CD8-positive, alpha-beta memory T cell (primary cell): ENCODE measurements around the gene PAGR1. TPM values are rescaled to one million over a fixed set of nuclear protein-coding genes. Genes with fewer than 3 reads are reported as not detected.

Experiments used
- CTCF ChIA-PET: fragments of 350-600 bp; sonication (Branson Sonifier 250); formaldehyde crosslinking; loops from one replicate; lab custom pipeline; 2021; ENCODE audit warnings: antibody characterized with exemption; lab: Charles Lee
- POLR2A ChIA-PET: fragments of 350-600 bp; sonication (Branson Sonifier 250); formaldehyde crosslinking; loops from one replicate; lab custom pipeline; 2021; ENCODE audit warnings: antibody characterized with exemption; lab: Charles Lee
- DNase-seq, 5 donors: peaks; one replicate each; pipeline versions ENCODE4 v3.0.0 to v3.0.0-alpha.2; 2020 to 2022; ENCODE audit warnings: mixed read lengths in 1 of 5
- H3K27ac ChIP-seq: one replicate; pipeline ENCODE4 v1.7.0; 2013; ENCODE audit warnings: low read depth, mild to moderate bottlenecking, low read length, moderate library complexity
- H3K27me3 ChIP-seq: 2 replicates; pipeline ENCODE4 v1.7.0; 2013; ENCODE audit warnings: low read length, mild to moderate bottlenecking; ENCODE audit not compliant: insufficient read depth, poor library complexity, severe bottlenecking
- H3K36me3 ChIP-seq: 2 replicates; pipeline ENCODE4 v1.7.0; 2013; ENCODE audit warnings: mild to moderate bottlenecking, low read length, moderate library complexity; ENCODE audit not compliant: insufficient read depth
- H3K4me1 ChIP-seq: 2 replicates; pipeline ENCODE4 v1.7.0; 2013; ENCODE audit warnings: mild to moderate bottlenecking, low read length, moderate library complexity; ENCODE audit not compliant: insufficient read depth
- H3K4me3 ChIP-seq: 2 replicates; pipeline ENCODE4 v1.7.0; 2013; ENCODE audit warnings: mild to moderate bottlenecking, low read length
- H3K9me3 ChIP-seq: 2 replicates; pipeline ENCODE4 v1.7.0; 2013; ENCODE audit warnings: mild to moderate bottlenecking, low read length
- H3K27ac Mint-ChIP-seq, 8 donors: one replicate each; pipeline ENCODE4 v1.8.0; 2020 to 2021; ENCODE audit warnings: mixed read lengths in 8 of 8, mild to moderate bottlenecking in 6 of 8, inconsistent platforms in 3 of 8, moderate library complexity in 3 of 8
- H3K27me3 Mint-ChIP-seq, 2 donors: one replicate each; pipeline ENCODE4 v1.8.0; 2020 to 2021; ENCODE audit warnings: mixed read lengths in 2 of 2, mild to moderate bottlenecking in 1 of 2, moderate library complexity in 1 of 2
- H3K36me3 Mint-ChIP-seq, 3 donors: one replicate each; pipeline ENCODE4 v1.8.0; 2020 to 2021; ENCODE audit warnings: mixed read lengths in 3 of 3, inconsistent platforms in 1 of 3, mild to moderate bottlenecking in 1 of 3
- H3K4me1 Mint-ChIP-seq, 3 donors: one replicate each; pipeline ENCODE4 v1.8.0; 2020 to 2021; ENCODE audit warnings: mixed read lengths in 3 of 3, inconsistent platforms in 1 of 3, mild to moderate bottlenecking in 1 of 3
- H3K4me3 Mint-ChIP-seq, 7 donors: one replicate each; pipeline ENCODE4 v1.8.0; 2020 to 2021; ENCODE audit warnings: mixed read lengths in 7 of 7, mild to moderate bottlenecking in 6 of 7, moderate library complexity in 4 of 7, inconsistent platforms in 2 of 7
- H3K9me3 Mint-ChIP-seq, 5 donors: one replicate each; pipeline ENCODE4 v1.8.0; 2020 to 2022; ENCODE audit warnings: mixed read lengths in 5 of 5, mild to moderate bottlenecking in 3 of 5, moderate library complexity in 2 of 5, inconsistent platforms in 1 of 5
- polyA plus RNA-seq: library from polyadenylated mRNA; unstranded; fragments of 300-500 nt; fragmentation: Illumina TruSeq; gene quantifications from one replicate; pipeline ENCODE4 v1.2.3, GENCODE V29; 2021
- total RNA-seq, 2 experiments: library from RNA; stranded (reverse); gene quantifications; one replicate each; pipeline ENCODE4 v1.2.3, GENCODE V29; 2021

Gene PAGR1
- total and polyA plus RNA-seq, 3 experiments from 2014 or later = 41.9 to 53.1 (median 44.3) TPM

DNA sequence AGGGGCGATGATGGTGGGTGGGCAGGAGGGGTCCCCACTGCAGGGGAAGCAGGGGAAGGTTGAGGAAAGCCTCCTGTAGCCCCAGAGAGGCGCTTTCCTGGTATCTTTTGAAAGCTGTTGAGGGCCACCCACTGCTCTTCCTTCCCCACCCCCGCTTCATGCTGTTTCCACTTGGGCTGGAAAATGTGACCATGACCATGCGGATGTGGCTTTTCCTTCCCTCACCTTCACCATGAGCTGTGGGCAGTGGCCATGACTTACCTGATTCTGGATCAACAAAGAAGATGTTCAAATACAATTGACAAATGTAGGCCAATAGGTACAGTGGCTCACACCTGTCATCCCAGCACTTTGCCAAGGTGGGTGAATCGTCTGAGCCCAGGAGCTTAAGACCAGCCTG is 18.1 kb downstream of the PAGR1 start:
- Mint-ChIP-seq H3K4me3 (no peak overlapping the region), H3K9me3 (no peaks in the 10 kb centered on the region), H3K27me3 (no peaks in the 10 kb centered on the region), H3K4me1 (peaks cover 12 to 20% (median 14%) of the 10 kb centered on the region in 3 donors), H3K36me3 (peaks cover 7 to 86% (median 7%) of the 10 kb centered on the region in 3 donors), H3K27ac (peak overlapping the region in 1 of 8 donors; percentile 26)
- Histone ChIP-seq H3K36me3 (peaks cover 50% of the 10 kb centered on the region), H3K27ac (no peak overlapping the region), H3K9me3 (no peaks in the 10 kb centered on the region), H3K4me1 (peaks cover 17% of the 10 kb centered on the region), H3K4me3 (no peak overlapping the region), H3K27me3 (no peaks in the 10 kb centered on the region)
- ChIA-PET POLR2A (interaction anchor here (0.7 to 1.7 kb wide), 3 partner anchors 10 to 91 kb away, joined by 5 to 10 read pairs (median 8); no protein-coding TSS in a partner anchor), CTCF (interaction anchor here (0.9 to 1.2 kb wide), 4 partner anchors 14 to 133 kb away, joined by 3 to 8 read pairs (median 4); partner anchors contain the start of gene PAGR1)
- DNase-seq = no peak

DNA sequence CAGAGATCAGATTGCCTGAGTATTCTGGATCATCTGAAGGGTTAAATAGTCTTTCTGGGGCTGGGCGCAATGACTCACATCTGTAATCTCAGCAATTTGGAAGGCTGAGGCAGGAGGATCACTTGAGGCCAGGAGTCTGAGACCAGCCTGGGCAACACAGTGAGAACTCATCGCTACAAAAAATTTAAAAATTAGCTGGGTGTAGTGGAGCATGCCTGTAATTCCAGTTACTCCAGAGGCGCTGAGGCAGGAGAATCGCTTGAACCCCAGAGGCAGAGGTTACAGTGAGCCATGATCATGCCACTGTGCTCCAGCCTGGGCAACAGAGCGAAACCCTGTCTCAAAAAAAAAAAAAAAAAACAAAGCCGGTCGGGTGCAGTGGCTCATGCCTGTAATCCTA is 20.0 kb downstream of the PAGR1 start:
- Mint-ChIP-seq H3K27ac (no peak overlapping the region), H3K36me3 (peaks cover 7 to 89% (median 10%) of the 10 kb centered on the region in 3 donors), H3K4me3 (no peak overlapping the region), H3K27me3 (no peaks in the 10 kb centered on the region), H3K4me1 (peaks cover 4 to 6% (median 5%) of the 10 kb centered on the region in 3 donors), H3K9me3 (no peaks in the 10 kb centered on the region)
- H3K4me1 ChIP-seq = no peaks in the 10 kb centered on the region
- ChIA-PET POLR2A (interaction anchor here (0.7 kb wide), 1 partner anchor 38 kb away, joined by 7 read pairs; no protein-coding TSS in a partner anchor), CTCF (interaction anchor here (1.7 kb wide), 1 partner anchor 12 kb away, joined by 5 read pairs; no protein-coding TSS in a partner anchor)
- no peak for DNase-seq
- peaks cover 40% of the 10 kb centered on the region for H3K36me3 ChIP-seq
- H3K4me3 ChIP-seq = no peak overlapping the region
- H3K27me3 ChIP-seq = no peaks in the 10 kb centered on the region
- no peaks in the 10 kb centered on the region for H3K9me3 ChIP-seq
- H3K27ac ChIP-seq = no peak overlapping the region

DNA sequence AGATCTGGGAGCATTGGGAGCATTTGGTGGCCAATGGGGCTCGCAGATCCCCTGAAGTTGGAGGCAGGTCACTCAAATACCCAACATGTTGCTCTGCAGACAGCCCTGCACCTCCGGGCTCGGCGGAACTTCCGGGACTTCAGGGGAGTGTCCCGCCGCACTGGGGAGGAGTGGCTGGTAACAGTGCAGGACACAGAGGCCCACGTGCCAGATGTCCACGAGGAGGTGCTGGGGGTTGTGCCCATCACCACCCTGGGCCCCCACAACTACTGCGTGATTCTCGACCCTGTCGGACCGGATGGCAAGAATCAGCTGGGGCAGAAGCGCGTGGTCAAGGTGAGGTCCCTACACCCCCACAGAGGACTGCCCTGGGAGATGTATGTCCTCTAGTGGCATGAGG is 20.7 kb downstream of the PAGR1 start:
- H3K4me3 ChIP-seq = no peak overlapping the region
- H3K36me3 ChIP-seq = peaks cover 46% of the 10 kb centered on the region
- H3K27ac ChIP-seq = no peak overlapping the region
- H3K4me1 ChIP-seq = no peaks in the 10 kb centered on the region
- DNase-seq = no peak
- H3K36me3 Mint-ChIP-seq = peaks cover 7 to 89% (median 12%) of the 10 kb centered on the region in 3 donors
- no peaks in the 10 kb centered on the region for H3K27me3 ChIP-seq
- POLR2A ChIA-PET = interaction anchor here (0.7 kb wide), 1 partner anchor 37 kb away, joined by 7 read pairs; no protein-coding TSS in a partner anchor
- H3K4me3 Mint-ChIP-seq = no peak overlapping the region
- no peaks in the 10 kb centered on the region for H3K9me3 ChIP-seq
- H3K4me1 Mint-ChIP-seq = peaks cover 3 to 4% (median 3%) of the 10 kb centered on the region in 3 donors
- CTCF ChIA-PET = interaction anchor here (0.5 to 1.7 kb wide), 2 partner anchors 12 to 14 kb away, joined by 4 to 5 read pairs; no protein-coding TSS in a partner anchor
- H3K27me3 Mint-ChIP-seq = no peaks in the 10 kb centered on the region
- no peak overlapping the region for H3K27ac Mint-ChIP-seq
- H3K9me3 Mint-ChIP-seq = no peaks in the 10 kb centered on the region

GRCh38 chr16:29837841-29838240 is 21.9 kb downstream of the PAGR1 start:
- POLR2A ChIA-PET = interaction anchor here (1.6 kb wide), 1 partner anchor 10 kb away, joined by 8 read pairs; no protein-coding TSS in a partner anchor
- H3K36me3 ChIP-seq = peaks cover 52% of the 10 kb centered on the region
- peak overlapping the region in 1 of 8 donors; percentile 5 for H3K27ac Mint-ChIP-seq

GRCh38 chr16:29839822-29840221 is 23.9 kb downstream of the PAGR1 start:
- Histone ChIP-seq H3K9me3 (no peaks in the 10 kb centered on the region), H3K27me3 (no peaks in the 10 kb centered on the region), H3K4me3 (no peak overlapping the region), H3K36me3 (peaks cover 41% of the 10 kb centered on the region), H3K27ac (no peak overlapping the region), H3K4me1 (no peaks in the 10 kb centered on the region)
- POLR2A ChIA-PET = interaction anchor here (0.7 kb wide), 1 partner anchor 12 kb away, joined by 6 read pairs; no protein-coding TSS in a partner anchor
- no peaks in the 10 kb centered on the region for H3K9me3 Mint-ChIP-seq
- no peak for DNase-seq
- no peaks in the 10 kb centered on the region for H3K4me1 Mint-ChIP-seq
- peaks cover 4 to 89% (median 11%) of the 10 kb centered on the region in 3 donors for H3K36me3 Mint-ChIP-seq
- peak overlapping the region in 1 of 8 donors; percentile 36 for H3K27ac Mint-ChIP-seq
- H3K4me3 Mint-ChIP-seq = no peak overlapping the region
- CTCF ChIA-PET = interaction anchor here (2.2 kb wide), 1 partner anchor 8 kb away, joined by 15 read pairs; no protein-coding TSS in a partner anchor
- H3K27me3 Mint-ChIP-seq = no peaks in the 10 kb centered on the region

More at GRCh38 chr16:29837841-29838240, 21.9 kb downstream of the PAGR1 start:
- Histone ChIP-seq H3K9me3 (no peaks in the 10 kb centered on the region), H3K4me3 (no peak overlapping the region), H3K27ac (no peak overlapping the region), H3K4me1 (no peaks in the 10 kb centered on the region), H3K27me3 (no peaks in the 10 kb centered on the region)
- H3K4me1 Mint-ChIP-seq = no peaks in the 10 kb centered on the region
- no peak overlapping the region for H3K4me3 Mint-ChIP-seq
- no peak for DNase-seq
- H3K9me3 Mint-ChIP-seq = no peaks in the 10 kb centered on the region
- H3K27me3 Mint-ChIP-seq = no peaks in the 10 kb centered on the region
- CTCF ChIA-PET = interaction anchor here (1.3 to 2.2 kb wide), 2 partner anchors 10 to 15 kb away, joined by 3 to 15 read pairs; no protein-coding TSS in a partner anchor
- H3K36me3 Mint-ChIP-seq = peaks cover 4 to 90% (median 9%) of the 10 kb centered on the region in 3 donors

- Mint-ChIP-seq H3K9me3 (no peaks in the 10 kb centered on the region), H3K36me3 (peaks cover 6 to 88% (median 13%) of the 10 kb centered on the region in 3 donors), H3K27me3 (no peaks in the 10 kb centered on the region), H3K4me1 (no peaks in the 10 kb centered on the region), H3K4me3 (no peak overlapping the region), H3K27ac (peak overlapping the region in 2 of 8 donors; percentile 35 to 36)
- DNase-seq = no peak
- no peaks in the 10 kb centered on the region for H3K4me1 ChIP-seq
- H3K4me3 ChIP-seq = no peak overlapping the region
- H3K36me3 ChIP-seq = peaks cover 37% of the 10 kb centered on the region
- no peaks in the 10 kb centered on the region for H3K9me3 ChIP-seq
- H3K27ac ChIP-seq = no peak overlapping the region
- ChIA-PET CTCF (no interaction called here), POLR2A (interaction anchor here (0.7 kb wide), 1 partner anchor 13 kb away, joined by 6 read pairs; no protein-coding TSS in a partner anchor)
- H3K27me3 ChIP-seq = no peaks in the 10 kb centered on the region
These were observed 24.3 kb downstream of the PAGR1 start for GRCh38 chr16:29840240-29840639.

DNA sequence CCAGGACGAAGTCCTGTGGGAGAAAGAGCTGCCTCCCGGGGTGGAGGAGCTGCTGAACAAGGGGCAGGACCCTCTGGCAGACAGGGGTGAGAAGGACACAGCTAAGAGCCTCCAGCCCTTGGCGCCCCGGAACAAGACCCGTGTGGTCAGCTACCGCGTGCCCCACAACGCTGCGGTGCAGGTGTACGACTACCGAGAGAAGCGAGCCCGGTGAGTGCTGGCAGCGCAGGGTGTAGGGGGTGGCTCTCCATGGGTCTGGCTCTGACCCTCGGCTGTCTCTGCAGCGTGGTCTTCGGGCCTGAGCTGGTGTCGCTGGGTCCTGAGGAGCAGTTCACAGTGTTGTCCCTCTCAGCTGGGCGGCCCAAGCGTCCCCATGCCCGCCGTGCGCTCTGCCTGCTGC is 25.7 kb downstream of the PAGR1 start:
- no peak overlapping the region for H3K4me3 Mint-ChIP-seq
- CTCF ChIA-PET = interaction anchor here (1.3 kb wide), 1 partner anchor 191 kb away, joined by 3 read pairs; no protein-coding TSS in a partner anchor
- no peaks in the 10 kb centered on the region for H3K9me3 Mint-ChIP-seq
- DNase-seq = no peak
- H3K4me1 ChIP-seq = no peaks in the 10 kb centered on the region
- no peaks in the 10 kb centered on the region for H3K4me1 Mint-ChIP-seq
- no peak overlapping the region for H3K4me3 ChIP-seq
- H3K27me3 Mint-ChIP-seq = no peaks in the 10 kb centered on the region
- no peaks in the 10 kb centered on the region for H3K27me3 ChIP-seq
- peak overlapping the region in 2 of 8 donors; percentile 17 to 71 for H3K27ac Mint-ChIP-seq
- H3K27ac ChIP-seq = no peak overlapping the region
- no peaks in the 10 kb centered on the region for H3K9me3 ChIP-seq
- POLR2A ChIA-PET = interaction anchor here (0.5 kb wide), 2 partner anchors 10 to 208 kb away, joined by 3 to 6 read pairs; no protein-coding TSS in a partner anchor
- peaks cover 5 to 89% (median 14%) of the 10 kb centered on the region in 3 donors for H3K36me3 Mint-ChIP-seq
- peaks cover 28% of the 10 kb centered on the region for H3K36me3 ChIP-seq
